Activated CD4-positive, alpha-beta T cell treated with anti-CD3 and anti-CD28 coated beads, Interleukin-2, amount 50 U/mL, for 24 hours (primary cell): ENCODE results near the gene ING2.

Experiments used
- DNase-seq, 2 donors: peaks; one replicate each; pipeline ENCODE4 v3.0.0-alpha.2; 2020; ENCODE audit warnings: low read depth in 1 of 2, low spot score in 1 of 2

The ING2 gene

GRCh38 chr4:183499389-183499788 is 5.5 kb upstream of the ING2 start:
- no peak for DNase-seq

- no peak for DNase-seq
Measured at GRCh38 chr4:183499801-183500200, 5.1 kb upstream of the ING2 start.

GRCh38 chr4:183503497-183504063 is 1.3 kb upstream of the ING2 start:
- DNase-seq: peak in 1 of 2 donors; percentile 34

GRCh38 chr4:183504064-183504929 is 561 bp upstream of the ING2 start:
- peak; percentile 98 to 99 for DNase-seq

GRCh38 chr4:183505611-183506388 is 942 bp downstream of the ING2 start:
- DNase-seq: peak; percentile 79 to 84

- no peak for DNase-seq
Measured at GRCh38 chr4:183506389-183506735, 1.5 kb downstream of the ING2 start.

- no peak for DNase-seq
Measured at GRCh38 chr4:183507925-183508696, 3.3 kb downstream of the ING2 start.

GRCh38 chr4:183508697-183509335 is 4.0 kb downstream of the ING2 start:
- DNase-seq: no peak

GRCh38 chr4:183515411-183515810 is 10.6 kb downstream of the ING2 start:
- no peak for DNase-seq

GRCh38 chr4:183517194-183517593 is 12.3 kb downstream of the ING2 start:
- no peak for DNase-seq

- DNase-seq: no peak
Measured at GRCh38 chr4:183517781-183518180, 12.9 kb downstream of the ING2 start.

GRCh38 chr4:183522821-183523220 is 18.0 kb downstream of the ING2 start:
- no peak for DNase-seq

GRCh38 chr4:183527326-183527725 is 22.5 kb downstream of the ING2 start:
- no peak for DNase-seq

GRCh38 chr4:183532821-183533220 is 28.0 kb downstream of the ING2 start:
- DNase-seq: no peak

GRCh38 chr4:183533698-183534097 is 28.8 kb downstream of the ING2 start:
- DNase-seq: no peak

GRCh38 chr4:183540410-183541009 is 35.7 kb downstream of the ING2 start:
- no peak for DNase-seq

GRCh38 chr4:183541010-183541751 is 36.3 kb downstream of the ING2 start:
- no peak for DNase-seq

- no peak for DNase-seq
Measured at GRCh38 chr4:183541752-183542040, 36.8 kb downstream of the ING2 start.

- no peak for DNase-seq
Measured at GRCh38 chr4:183543435-183543834, 38.6 kb downstream of the ING2 start.

- no peak for DNase-seq
Measured at GRCh38 chr4:183544109-183544508, 39.3 kb downstream of the ING2 start.
